Mesothelial cell of epicardium (in vitro differentiated cells): ENCODE data around the gene PACS1. TPM values are rescaled to one million over a fixed set of nuclear protein-coding genes. Genes with fewer than 3 reads are reported as not detected.

ENCODE experiments used
- DNase-seq, 2 experiments: peaks; one replicate each; pipeline ENCODE4 v3.0.0; 2021; ENCODE audit warnings: low spot score in 2 of 2; ENCODE audit not compliant: unreplicated experiment in 2 of 2
- H3K27ac Mint-ChIP-seq: 2 replicates; pipeline ENCODE4 v1.8.0; 2021; ENCODE audit warnings: mixed read lengths
- H3K27me3 Mint-ChIP-seq: 2 replicates; pipeline ENCODE4 v1.8.0; 2021; ENCODE audit warnings: low read depth, mixed read lengths
- H3K36me3 Mint-ChIP-seq: 2 replicates; pipeline ENCODE4 v1.8.0; 2021; ENCODE audit warnings: mixed read lengths
- H3K4me1 Mint-ChIP-seq: 2 replicates; pipeline ENCODE4 v1.8.0; 2021; ENCODE audit warnings: mixed read lengths
- H3K4me3 Mint-ChIP-seq: 2 replicates; pipeline ENCODE4 v1.8.0; 2021; ENCODE audit warnings: mild to moderate bottlenecking, moderate library complexity, mixed read lengths
- H3K9me3 Mint-ChIP-seq: 2 replicates; pipeline ENCODE4 v1.8.0; 2021; ENCODE audit warnings: mixed read lengths
- total RNA-seq: library from RNA; stranded (reverse); gene quantifications from 3 replicates; pipeline ENCODE4 v1.2.1, GENCODE V29; 2021
- TF ChIP-seq, protein P1 (sequence below): fragments of 200-600 bp; sonication (generic); IDR thresholded peaks from one replicate; pipeline ENCODE4 v1.5.0; 2021; ENCODE audit warnings: antibody characterized with exemption; ENCODE audit not compliant: unreplicated experiment

Gene PACS1
- total RNA-seq, 1 donor from 2014 or later = 87.0 TPM

DNA sequence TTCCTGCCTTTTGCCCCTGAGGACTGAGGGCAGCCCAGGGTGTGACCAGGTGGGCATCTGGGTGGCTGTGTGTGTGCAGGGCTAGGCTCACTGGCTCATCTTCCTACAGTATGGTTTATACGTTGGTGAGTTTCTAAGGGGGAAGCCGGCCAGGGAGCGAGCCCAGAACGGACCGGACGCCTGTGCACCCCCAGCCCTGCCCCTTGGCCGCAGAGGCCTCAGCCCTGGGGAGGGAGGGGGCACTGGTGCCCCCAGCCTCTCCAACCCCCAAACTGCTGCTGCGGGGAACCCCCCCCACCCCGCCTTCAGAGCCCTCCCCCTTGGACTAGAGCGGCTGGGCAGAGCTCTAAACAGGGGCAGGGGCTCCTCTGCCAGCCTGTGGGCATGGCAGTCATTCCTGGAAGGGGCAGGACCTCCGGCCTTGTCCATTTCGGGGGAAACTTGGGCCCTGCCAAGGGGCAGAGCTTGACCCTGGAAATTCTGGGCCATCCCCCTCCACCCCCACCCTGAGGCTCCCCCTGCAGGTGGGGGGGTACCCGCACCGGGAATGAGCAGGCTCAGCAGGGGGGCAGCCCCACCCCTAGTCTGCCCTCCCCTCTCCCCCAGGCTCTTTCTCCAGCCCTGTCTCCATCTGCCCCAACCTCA, 213.5 kb downstream of the PACS1 start:
- no peak overlapping the region for H3K4me3 Mint-ChIP-seq
- DNase-seq = no peak
- TF ChIP-seq, protein P1, sequence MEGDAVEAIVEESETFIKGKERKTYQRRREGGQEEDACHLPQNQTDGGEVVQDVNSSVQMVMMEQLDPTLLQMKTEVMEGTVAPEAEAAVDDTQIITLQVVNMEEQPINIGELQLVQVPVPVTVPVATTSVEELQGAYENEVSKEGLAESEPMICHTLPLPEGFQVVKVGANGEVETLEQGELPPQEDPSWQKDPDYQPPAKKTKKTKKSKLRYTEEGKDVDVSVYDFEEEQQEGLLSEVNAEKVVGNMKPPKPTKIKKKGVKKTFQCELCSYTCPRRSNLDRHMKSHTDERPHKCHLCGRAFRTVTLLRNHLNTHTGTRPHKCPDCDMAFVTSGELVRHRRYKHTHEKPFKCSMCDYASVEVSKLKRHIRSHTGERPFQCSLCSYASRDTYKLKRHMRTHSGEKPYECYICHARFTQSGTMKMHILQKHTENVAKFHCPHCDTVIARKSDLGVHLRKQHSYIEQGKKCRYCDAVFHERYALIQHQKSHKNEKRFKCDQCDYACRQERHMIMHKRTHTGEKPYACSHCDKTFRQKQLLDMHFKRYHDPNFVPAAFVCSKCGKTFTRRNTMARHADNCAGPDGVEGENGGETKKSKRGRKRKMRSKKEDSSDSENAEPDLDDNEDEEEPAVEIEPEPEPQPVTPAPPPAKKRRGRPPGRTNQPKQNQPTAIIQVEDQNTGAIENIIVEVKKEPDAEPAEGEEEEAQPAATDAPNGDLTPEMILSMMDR = no peak
- no peaks in the 10 kb centered on the region for H3K9me3 Mint-ChIP-seq
- H3K36me3 Mint-ChIP-seq = no peaks in the 10 kb centered on the region
- no peak overlapping the region for H3K27ac Mint-ChIP-seq
- H3K4me1 Mint-ChIP-seq = peaks cover 16% of the 10 kb centered on the region
- H3K27me3 Mint-ChIP-seq = peaks cover 8% of the 10 kb centered on the region

DNA sequence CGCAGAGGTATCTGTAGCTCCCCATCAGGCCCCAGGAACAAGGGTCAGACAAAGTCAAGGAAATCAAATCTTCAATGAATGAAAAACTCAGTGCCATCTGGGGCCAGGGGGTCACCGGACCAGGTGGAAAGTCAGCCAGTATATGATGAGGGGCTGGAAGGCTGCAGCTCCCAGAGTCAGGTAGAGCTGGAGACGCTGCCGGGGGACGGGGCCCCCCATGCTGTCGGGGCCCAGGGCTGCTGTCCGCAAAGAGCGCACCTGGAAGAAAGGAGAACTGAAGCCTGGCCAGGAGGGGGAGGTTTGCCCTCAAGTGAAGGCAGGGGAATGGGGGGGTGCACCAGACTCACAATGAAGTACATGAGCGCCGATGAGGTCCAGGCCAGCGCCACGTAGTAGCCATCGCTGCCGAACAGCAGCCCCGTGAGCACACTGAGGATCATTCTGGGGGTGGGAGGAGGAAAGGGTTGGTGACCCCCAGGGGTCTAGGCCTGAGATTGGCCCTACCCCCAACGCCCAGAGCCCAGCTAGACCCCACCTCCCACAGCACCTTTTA, 214.5 kb downstream of the PACS1 start:
- peaks cover 15% of the 10 kb centered on the region for H3K4me1 Mint-ChIP-seq
- H3K4me3 Mint-ChIP-seq = no peak overlapping the region
- no peak overlapping the region for H3K27ac Mint-ChIP-seq
- H3K36me3 Mint-ChIP-seq = no peaks in the 10 kb centered on the region
- no peak for DNase-seq
- H3K27me3 Mint-ChIP-seq = peaks cover 10% of the 10 kb centered on the region
- TF ChIP-seq, protein P1 = no peak
- no peaks in the 10 kb centered on the region for H3K9me3 Mint-ChIP-seq

DNA sequence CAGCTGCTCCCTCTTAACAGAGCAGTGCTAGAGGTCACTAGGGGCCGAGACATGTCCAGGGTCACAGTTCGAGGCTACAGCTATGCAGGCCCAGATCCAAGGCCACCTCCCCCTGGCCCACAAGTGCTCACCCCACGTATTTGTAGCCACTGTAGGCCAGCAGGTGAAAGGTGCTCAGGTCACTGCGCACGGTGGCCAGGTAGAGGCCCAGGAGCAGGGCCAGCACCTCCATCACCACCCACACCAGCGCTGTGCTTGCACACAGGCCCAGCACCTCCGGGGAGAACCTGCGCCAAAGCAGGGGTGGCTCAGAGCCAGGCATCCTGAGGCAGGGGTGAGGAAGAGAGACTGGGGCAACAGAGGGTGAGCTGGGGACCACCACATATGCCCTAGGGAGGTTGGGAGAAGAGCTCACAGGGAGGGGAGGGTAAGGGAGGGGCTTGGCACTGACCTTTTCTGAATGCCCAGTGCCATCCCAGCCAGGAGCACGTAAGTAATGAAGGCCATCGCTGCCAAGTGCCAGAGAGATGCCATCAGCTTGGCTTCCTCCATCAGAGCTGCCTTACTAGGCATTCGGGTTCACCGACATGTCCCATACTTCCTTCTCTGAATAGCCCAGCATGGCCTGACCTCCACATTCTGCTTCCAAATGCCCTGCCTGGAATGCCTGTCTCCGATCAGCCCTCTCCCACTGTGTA, 215.3 kb downstream of the PACS1 start:
- Mint-ChIP-seq H3K4me3 (no peak overlapping the region), H3K9me3 (no peaks in the 10 kb centered on the region), H3K27me3 (peaks cover 15% of the 10 kb centered on the region), H3K4me1 (peaks cover 22% of the 10 kb centered on the region), H3K27ac (no peak overlapping the region), H3K36me3 (no peaks in the 10 kb centered on the region)
- DNase-seq = no peak
- TF ChIP-seq, protein P1 = no peak

DNA sequence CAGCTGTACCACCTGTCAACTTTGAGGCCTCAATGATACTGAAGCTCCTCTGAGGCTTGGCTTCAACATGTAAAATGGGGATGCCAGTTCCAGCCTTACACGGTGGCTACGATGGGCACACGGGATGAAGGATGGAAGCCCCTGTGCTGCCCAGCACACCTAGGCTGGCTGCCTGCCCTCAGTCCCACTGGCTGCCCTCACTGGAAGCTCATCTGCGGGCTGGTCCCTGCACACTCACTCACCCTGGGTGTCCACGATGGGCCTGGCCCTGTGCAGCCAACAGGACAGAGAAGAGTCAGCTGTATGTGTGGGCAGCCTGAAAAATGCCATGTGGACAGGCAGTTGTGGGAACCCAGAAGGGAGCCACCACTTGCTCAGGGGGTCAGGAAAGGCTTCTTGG, 216.6 kb downstream of the PACS1 start:
- H3K36me3 Mint-ChIP-seq = no peaks in the 10 kb centered on the region
- no peak overlapping the region for H3K27ac Mint-ChIP-seq
- TF ChIP-seq, protein P1 = no peak
- no peak for DNase-seq
- H3K27me3 Mint-ChIP-seq = peaks cover 21% of the 10 kb centered on the region
- H3K4me3 Mint-ChIP-seq = peak overlapping the region; percentile 46
- no peaks in the 10 kb centered on the region for H3K9me3 Mint-ChIP-seq
- H3K4me1 Mint-ChIP-seq = peaks cover 28% of the 10 kb centered on the region

DNA sequence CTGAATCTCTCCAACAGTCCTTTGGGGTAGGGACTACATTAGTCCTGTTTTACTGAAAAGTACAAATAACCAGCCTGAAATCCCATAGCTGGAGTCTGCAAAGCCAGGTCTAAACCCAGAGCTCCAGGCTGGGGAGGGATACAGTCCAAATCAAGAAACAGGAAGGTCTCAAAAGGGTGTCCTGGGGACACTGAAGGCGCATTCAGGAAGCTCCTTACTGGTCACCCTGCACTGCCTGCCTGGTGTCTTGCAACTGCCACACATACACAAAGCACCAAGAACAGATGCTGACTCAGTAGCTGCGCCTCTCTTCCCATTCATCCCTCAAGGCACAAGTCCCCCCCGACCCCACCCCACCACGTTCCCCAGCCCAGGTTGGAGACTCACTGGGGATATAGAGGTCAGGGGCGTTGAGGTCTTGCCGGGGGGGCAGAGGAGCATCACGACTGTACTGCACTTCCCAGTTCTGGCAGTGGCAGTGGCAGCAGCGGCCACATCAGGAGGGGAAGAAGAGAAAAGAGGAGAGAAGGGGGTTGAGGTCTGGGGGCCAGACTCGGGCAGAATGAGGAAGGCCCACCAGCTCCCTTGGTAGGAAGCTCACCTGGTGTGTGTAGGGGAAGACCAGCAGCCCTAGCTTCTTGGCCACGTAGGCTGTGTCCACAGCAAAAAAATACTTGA, 217.3 kb downstream of the PACS1 start:
- no peak for DNase-seq
- Mint-ChIP-seq H3K9me3 (no peaks in the 10 kb centered on the region), H3K27ac (peak overlapping the region; percentile 59)

More for the DNA sequence above, 217.3 kb downstream of the PACS1 start:
- H3K27me3 Mint-ChIP-seq = peaks cover 22% of the 10 kb centered on the region
- peaks cover 28% of the 10 kb centered on the region for H3K4me1 Mint-ChIP-seq
- TF ChIP-seq, protein P1 = no peak
- H3K36me3 Mint-ChIP-seq = no peaks in the 10 kb centered on the region
- peak overlapping the region; percentile 83 for H3K4me3 Mint-ChIP-seq
